HG02763 (cell line): Measurements from ENCODE around the gene ASL.
"Not testable (repeated sequence)": the region's sequence is repeated elsewhere in the genome, so short reads cannot be mapped to it uniquely, and the experiment has no call there.

Experiments
- ATAC-seq: cut with Tn5 transposase; IDR thresholded peaks from one replicate; pipeline ENCODE4 v1.9.1; 2021; ENCODE audit warnings: mild to moderate bottlenecking, moderate library complexity; ENCODE audit not compliant: unreplicated experiment

ASL gene

DNA sequence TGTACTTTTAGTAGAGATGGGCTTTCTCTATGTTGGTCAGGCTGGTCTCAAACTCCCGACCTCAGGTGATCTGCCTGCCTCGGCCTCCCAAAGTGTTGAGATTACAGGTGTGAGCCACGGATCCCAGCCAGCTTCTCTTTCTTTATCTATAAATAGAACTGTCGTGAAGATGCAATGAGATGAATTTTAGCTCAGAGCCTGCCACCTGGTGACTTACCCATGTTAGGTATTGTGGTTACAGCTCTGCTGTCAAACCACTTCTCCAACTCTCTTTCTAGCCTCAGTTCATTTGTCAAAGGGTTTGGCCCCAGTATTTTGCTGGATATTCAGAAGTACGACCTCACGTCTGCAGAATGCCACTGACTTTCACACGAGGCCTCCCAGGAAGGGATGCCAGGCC, 3.4 kb upstream of the ASL start:
- not testable (repeated sequence) for ATAC-seq

DNA sequence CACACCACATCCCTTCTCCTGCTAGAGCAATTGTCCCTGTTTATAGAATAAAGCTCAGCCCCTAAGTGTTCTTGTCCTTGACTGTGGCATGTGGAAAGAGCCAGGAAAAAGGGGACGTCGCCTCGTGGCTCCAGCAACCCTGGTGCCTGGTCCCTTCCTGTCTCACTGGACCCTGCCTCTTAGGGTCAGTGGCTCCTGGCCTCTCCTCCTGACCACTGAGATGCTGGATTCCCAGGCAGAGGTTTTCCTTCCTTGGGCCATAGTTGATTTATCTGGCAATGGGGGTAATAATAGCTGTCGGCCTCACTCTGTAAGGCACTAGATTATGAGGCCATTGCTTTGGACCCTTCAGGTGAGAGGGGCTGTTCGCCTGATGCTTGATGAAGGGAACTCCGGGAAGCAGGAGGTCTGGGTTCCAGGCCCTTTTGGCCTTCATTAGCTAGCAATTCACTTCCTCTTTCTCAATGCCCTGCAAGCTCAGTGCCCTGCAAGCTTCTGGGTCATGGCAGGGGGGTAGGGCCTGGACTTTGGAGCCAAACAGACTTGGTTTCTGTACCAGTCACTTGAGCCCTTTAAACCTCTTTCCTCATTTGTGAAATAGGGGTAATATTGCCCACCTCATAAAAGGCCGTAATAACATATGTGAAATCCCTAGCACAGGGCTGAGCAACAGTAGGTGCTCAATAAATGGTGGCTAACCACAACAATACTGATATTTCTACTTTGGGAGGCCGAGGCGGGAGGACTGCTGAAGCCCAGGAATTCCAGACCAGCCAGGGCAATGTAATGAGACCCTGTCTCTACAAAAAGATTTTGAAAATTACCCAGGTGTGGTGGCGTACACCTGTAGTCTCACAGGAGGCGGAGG, 1.1 kb downstream of the ASL start:
- no peak for ATAC-seq

DNA sequence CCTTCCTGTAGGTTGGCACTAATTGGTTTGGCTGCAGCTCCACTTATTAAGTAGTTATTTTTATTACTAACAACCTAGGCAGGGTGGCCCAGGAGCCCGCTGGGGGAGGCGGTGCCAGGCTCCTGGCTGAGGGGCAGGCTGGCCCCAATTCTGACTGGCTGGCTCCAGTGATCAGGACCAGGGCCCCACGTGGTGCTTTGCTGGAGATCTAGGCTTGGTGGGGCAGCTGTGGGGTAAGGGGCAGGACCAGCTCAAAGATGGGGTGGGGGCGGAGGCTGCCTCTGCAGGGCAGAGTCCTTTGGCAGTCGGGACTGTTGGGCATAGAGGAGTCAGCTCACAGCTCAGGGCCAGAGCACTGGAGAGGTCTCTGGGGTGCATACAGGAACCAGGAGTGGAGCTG, 2.4 kb downstream of the ASL start:
- ATAC-seq, result no peak

- no peak for ATAC-seq
Observed at GRCh38 chr7:66082083-66082482, 6.5 kb downstream of the ASL start.

- ATAC-seq, result no peak
Observed at GRCh38 chr7:66082886-66083415, 7.3 kb downstream of the ASL start.

GRCh38 chr7:66083677-66084076, 8.1 kb downstream of the ASL start:
- no peak for ATAC-seq

DNA sequence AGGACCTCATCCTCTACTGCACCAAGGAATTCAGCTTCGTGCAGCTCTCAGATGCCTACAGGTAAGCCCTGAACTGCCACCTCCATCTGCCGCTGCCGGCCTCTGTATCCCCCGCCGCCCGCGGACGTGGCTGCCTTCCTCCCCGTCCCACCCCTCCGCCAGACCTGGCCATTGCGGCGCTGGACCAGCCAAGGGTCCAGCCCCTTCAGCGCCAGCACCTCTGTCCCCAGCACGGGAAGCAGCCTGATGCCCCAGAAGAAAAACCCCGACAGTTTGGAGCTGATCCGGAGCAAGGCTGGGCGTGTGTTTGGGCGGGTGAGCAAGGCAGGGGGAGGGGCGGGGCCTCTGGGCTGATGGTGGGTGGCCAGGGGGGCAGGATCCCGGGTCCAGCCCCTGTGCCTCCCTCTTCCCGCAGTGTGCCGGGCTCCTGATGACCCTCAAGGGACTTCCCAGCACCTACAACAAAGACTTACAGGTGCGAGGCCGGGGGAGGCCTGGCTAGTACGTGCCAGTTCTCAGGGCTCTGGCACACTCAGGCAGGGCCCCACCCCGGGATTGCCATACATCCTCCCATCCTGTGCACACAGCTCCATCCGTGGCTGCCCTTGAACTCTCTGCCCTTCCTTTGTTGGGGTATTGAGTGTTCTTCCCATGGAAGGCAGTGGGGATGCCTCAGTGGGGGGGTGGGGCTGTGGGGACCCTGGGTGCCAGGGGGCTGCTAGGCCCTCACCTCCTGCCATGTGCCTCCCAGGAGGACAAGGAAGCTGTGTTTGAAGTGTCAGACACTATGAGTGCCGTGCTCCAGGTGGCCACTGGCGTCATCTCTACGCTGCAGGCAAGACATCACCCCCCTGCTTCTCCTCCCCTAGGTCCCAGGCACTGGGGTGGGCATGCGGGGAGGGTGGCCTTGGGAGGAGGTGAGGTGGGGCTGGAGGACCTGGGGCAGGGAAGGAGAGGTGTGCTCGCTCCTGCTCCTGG, 13.5 kb downstream of the ASL start:
- no peak for ATAC-seq

- no peak for ATAC-seq
Observed at GRCh38 chr7:66092654-66093053, 17.0 kb downstream of the ASL start.

- ATAC-seq, result no peak
Observed at GRCh38 chr7:66095010-66095409, 19.4 kb downstream of the ASL start.

GRCh38 chr7:66099232-66099550, 23.6 kb downstream of the ASL start:
- ATAC-seq, result no peak

DNA sequence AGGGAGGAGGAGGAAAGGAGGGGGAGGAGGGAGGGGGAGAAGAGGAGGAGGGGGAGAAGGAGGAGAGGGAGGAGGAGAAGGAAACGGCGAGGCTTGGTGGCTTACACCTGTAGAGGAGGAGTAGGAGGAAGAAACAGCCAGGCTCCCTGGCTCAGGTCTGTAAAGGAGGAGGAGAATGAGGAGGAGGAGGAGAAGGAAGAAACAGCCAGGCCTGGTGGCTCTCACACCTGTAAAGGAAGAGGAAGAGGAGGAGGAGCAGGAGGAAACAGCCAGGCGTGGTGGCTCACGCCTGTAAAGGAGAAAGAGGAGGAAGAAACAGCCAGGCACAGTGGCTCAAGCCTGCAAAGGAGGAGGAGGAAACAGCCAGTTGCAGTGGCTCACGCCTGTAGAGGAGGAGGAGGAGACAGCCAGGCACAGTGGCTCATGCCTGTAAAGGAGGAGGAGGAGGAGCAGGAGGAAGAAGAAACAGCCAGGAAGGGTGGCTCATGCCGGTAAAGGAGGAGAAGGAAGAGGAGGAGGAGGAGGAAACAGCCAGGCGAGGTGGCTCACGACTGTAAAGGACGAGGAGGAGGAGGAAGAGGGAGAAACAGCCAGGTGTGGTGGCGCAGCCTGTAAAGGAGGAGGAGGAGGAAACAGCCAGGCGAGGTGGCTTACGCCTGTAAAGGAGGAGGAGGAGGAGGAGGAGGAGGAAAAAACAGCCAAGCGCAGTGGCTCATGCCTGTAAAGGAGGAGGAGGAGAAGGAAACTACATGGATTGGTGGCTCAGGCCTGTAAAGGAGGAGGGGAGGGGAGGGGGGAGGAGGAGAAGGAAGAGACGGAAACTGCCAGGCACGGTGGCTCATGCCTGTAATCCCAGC, 24.2 kb downstream of the ASL start:
- peak; percentile 51 for ATAC-seq

DNA sequence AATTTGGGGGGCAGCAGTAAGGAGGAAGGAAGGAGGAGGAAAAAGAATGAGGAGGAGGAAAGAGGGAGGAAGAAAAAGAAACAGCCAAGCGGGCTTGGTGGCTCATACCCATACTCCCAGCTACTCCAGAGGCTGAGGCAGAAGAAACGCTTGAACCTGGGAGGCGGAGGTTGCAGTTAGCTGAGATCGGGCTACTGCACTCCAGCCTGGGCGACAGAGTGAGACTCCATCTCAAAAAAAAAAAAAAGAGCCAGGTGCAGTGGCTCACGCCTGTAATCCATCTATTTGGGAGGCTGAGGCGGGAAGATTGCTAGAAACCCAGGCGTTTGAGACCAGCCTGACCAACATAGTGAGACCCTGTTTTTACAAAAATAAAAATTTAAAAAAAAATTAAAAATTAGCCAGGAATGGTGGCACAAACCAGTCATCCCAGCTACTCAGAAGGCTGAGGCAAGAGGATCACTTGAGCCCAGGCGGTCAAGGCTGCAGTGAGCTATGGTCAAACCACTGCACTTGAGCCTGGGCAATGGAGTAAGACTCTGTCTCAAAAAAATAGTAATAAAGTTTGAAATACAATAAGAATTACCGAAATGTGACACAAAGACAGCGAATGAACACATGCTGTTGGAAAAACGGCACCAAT, 24.9 kb downstream of the ASL start:
- ATAC-seq, result peak; percentile 12

- ATAC-seq, result not testable (repeated sequence)
Observed at GRCh38 chr7:66102168-66102567, 26.5 kb downstream of the ASL start.

GRCh38 chr7:66103994-66104393, 28.4 kb downstream of the ASL start:
- not testable (repeated sequence) for ATAC-seq

DNA sequence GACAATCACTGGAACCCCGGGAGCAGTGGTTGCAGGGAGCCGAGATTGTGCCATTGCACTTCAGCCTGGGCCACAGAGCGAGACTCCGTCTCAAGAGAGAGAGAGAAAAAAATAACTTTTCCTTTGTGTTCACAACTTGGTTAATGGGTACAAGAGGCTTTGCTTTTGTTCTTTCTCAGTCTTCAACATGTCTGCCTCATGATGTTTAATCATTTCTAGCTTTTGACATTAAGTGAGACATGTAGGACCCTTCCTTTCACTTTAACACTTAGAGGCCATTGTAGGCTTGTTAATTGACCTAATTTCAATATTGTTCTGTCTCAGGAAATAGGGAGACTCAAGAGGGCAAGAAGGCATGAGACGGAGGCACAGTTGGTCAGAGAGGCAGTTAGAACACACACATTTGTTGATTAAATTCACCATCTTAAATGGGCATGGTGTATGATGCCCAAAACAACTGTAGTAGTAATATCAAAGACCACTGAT, 29.7 kb downstream of the ASL start:
- ATAC-seq, result no peak

GRCh38 chr7:66108410-66108809, 32.8 kb downstream of the ASL start:
- ATAC-seq, result not testable (repeated sequence)

- ATAC-seq, result no peak
Observed at GRCh38 chr7:66110856-66111255, 35.2 kb downstream of the ASL start.

- ATAC-seq, result peak; percentile 83
Observed at GRCh38 chr7:66114743-66115649, 39.4 kb downstream of the ASL start, which contains the start of gene CRCP. CRCP (plus strand) TSS chr7:66114847; CDS start chr7:66114963, 116 bp downstream.
